Common myeloid progenitor, CD34-positive (primary cell): Measurements from ENCODE around the gene KIAA0232.
"Not testable (repeated sequence)": the region's sequence is repeated elsewhere in the genome, so short reads cannot be mapped to it uniquely, and the experiment has no call there.

Source experiments
- CTCF ChIA-PET: fragments of 350-600 bp; sonication (Branson Sonifier 250); formaldehyde crosslinking; loops from one replicate; lab custom pipeline; 2021; ENCODE audit warnings: antibody characterized with exemption; lab: Charles Lee
- POLR2A ChIA-PET: fragments of 350-600 bp; sonication (Branson Sonifier 250); formaldehyde crosslinking; loops from one replicate; lab custom pipeline; 2021; ENCODE audit warnings: antibody characterized with exemption; lab: Charles Lee
- DNase-seq, 3 donors: peaks; one replicate each; pipeline versions ENCODE4 v3.0.0 to v3.0.0-alpha.2; 2013
- H3K27ac ChIP-seq, 2 experiments: 1 replicate in 1 of 2; 2 replicates in 1 of 2; pipeline ENCODE4 v1.7.0; 2013; ENCODE audit warnings: inconsistent platforms in 2 of 2, low read length in 2 of 2, mild to moderate bottlenecking in 2 of 2, low read depth in 1 of 2, moderate library complexity in 1 of 2; ENCODE audit not compliant: severe bottlenecking in 2 of 2, insufficient read depth in 1 of 2, poor library complexity in 1 of 2
- H3K27me3 ChIP-seq, 5 experiments: replicated peaks in 2 of 5; 1 replicate in 3 of 5; 2 replicates in 2 of 5; pipeline versions ENCODE4 v1.6.1 to v1.7.0; 2013; ENCODE audit warnings: low read length in 4 of 5, mild to moderate bottlenecking in 2 of 5, moderate library complexity in 2 of 5, inconsistent platforms in 1 of 5; ENCODE audit not compliant: insufficient read depth in 5 of 5, control insufficient read depth in 4 of 5
- H3K36me3 ChIP-seq, 4 experiments: 1 replicate in 2 of 4; 2 replicates in 2 of 4; pipeline versions ENCODE4 v1.6.1 to v1.7.0; 2013; ENCODE audit warnings: low read length in 3 of 4, control low read depth in 1 of 4, mild to moderate bottlenecking in 1 of 4; ENCODE audit not compliant: control insufficient read depth in 4 of 4, insufficient read depth in 4 of 4
- H3K4me1 ChIP-seq, 4 experiments: 1 replicate in 3 of 4; 2 replicates in 1 of 4; pipeline versions ENCODE4 v1.6.1 to v1.7.1; 2013; ENCODE audit warnings: low read length in 3 of 4, mild to moderate bottlenecking in 3 of 4, control low read depth in 1 of 4, inconsistent platforms in 1 of 4, moderate library complexity in 1 of 4; ENCODE audit not compliant: control insufficient read depth in 4 of 4, insufficient read depth in 4 of 4; ENCODE audit errors: control extremely low read depth in 1 of 4
- H3K4me3 ChIP-seq, 7 experiments: 1 replicate in 4 of 7; 2 replicates in 3 of 7; pipeline versions ENCODE4 v1.5.1 to v1.7.0; 2013; ENCODE audit warnings: mild to moderate bottlenecking in 7 of 7, low read length in 6 of 7, moderate library complexity in 6 of 7, inconsistent platforms in 2 of 7, low read depth in 2 of 7, control low read depth in 1 of 7; ENCODE audit not compliant: insufficient read depth in 4 of 7, control insufficient read depth in 1 of 7; ENCODE audit errors: extremely low read depth in 1 of 7
- H3K9me3 ChIP-seq, 5 experiments: 1 replicate in 4 of 5; 2 replicates in 1 of 5; pipeline versions ENCODE4 v1.6.1 to v1.7.1; 2013; ENCODE audit warnings: low read length in 4 of 5, mild to moderate bottlenecking in 2 of 5, inconsistent platforms in 1 of 5, low read depth in 1 of 5, moderate library complexity in 1 of 5; ENCODE audit not compliant: control insufficient read depth in 4 of 5, insufficient read depth in 2 of 5; ENCODE audit errors: control extremely low read depth in 1 of 5
- WGBS: methylation state at CpG from one replicate; pipeline ENCODE4 v1.1.5; 2013; ENCODE audit not compliant: insufficient coverage; 5-methylcytosine and 5-hydroxymethylcytosine counted together

Gene KIAA0232

GRCh38 chr4:6826781-6827508 is 44.4 kb downstream of the KIAA0232 start:
- ChIA-PET POLR2A (no interaction called here), CTCF (interaction anchor here (0.7 to 1.7 kb wide), 4 partner anchors 12 to 99 kb away, joined by 3 to 8 read pairs (median 3); no protein-coding TSS in a partner anchor)
- H3K4me1 ChIP-seq, result no peaks in the 10 kb centered on the region
- H3K9me3 ChIP-seq, result peaks cover 0 to 4% (median 0%) of the 10 kb centered on the region in 5 experiments
- WGBS, result 93% methylated on average over 8 of the region's 9 CpGs
- DNase-seq, result peak in 2 of 3 donors; percentile 10 to 19
- no peaks in the 10 kb centered on the region for H3K27me3 ChIP-seq
- no peak overlapping the region for H3K27ac ChIP-seq
- peaks cover 6 to 51% (median 25%) of the 10 kb centered on the region in 4 experiments for H3K36me3 ChIP-seq
- H3K4me3 ChIP-seq, result no peak overlapping the region

GRCh38 chr4:6829086-6829485 is 46.6 kb downstream of the KIAA0232 start:
- no peaks in the 10 kb centered on the region for H3K4me1 ChIP-seq
- DNase-seq, result no peak
- CTCF ChIA-PET, result interaction anchor here (0.8 to 1.3 kb wide), 2 partner anchors 44 to 112 kb away, joined by 3 to 4 read pairs; no protein-coding TSS in a partner anchor
- H3K36me3 ChIP-seq, result peaks cover 9 to 64% (median 26%) of the 10 kb centered on the region in 4 experiments
- 100% methylated on average over 2 of the region's 5 CpGs for WGBS
- POLR2A ChIA-PET, result no interaction called here
- H3K4me3 ChIP-seq, result no peak overlapping the region
- no peaks in the 10 kb centered on the region for H3K27me3 ChIP-seq
- no peaks in the 10 kb centered on the region for H3K9me3 ChIP-seq
- no peak overlapping the region for H3K27ac ChIP-seq

GRCh38 chr4:6834867-6835266 is 52.3 kb downstream of the KIAA0232 start:
- ChIA-PET POLR2A (no interaction called here), CTCF (interaction anchor here (0.8 kb wide), 1 partner anchor 39 kb away, joined by 3 read pairs; no protein-coding TSS in a partner anchor)
- no peaks in the 10 kb centered on the region for H3K27me3 ChIP-seq
- no peak overlapping the region for H3K4me3 ChIP-seq
- no peaks in the 10 kb centered on the region for H3K9me3 ChIP-seq
- H3K4me1 ChIP-seq, result no peaks in the 10 kb centered on the region
- 86% methylated on average over 3 of the region's 3 CpGs for WGBS
- peaks cover 3 to 35% (median 5%) of the 10 kb centered on the region in 4 experiments for H3K36me3 ChIP-seq
- no peak overlapping the region for H3K27ac ChIP-seq
- DNase-seq, result no peak

GRCh38 chr4:6835616-6836015 is 53.1 kb downstream of the KIAA0232 start:
- H3K27me3 ChIP-seq, POLR2A ChIA-PET, H3K27ac ChIP-seq, DNase-seq, H3K4me1 ChIP-seq, H3K4me3 ChIP-seq, H3K9me3 ChIP-seq: not testable (repeated sequence)
- CTCF ChIA-PET, result interaction anchor here (0.8 kb wide), 1 partner anchor 38 kb away, joined by 3 read pairs; no protein-coding TSS in a partner anchor
- peaks cover 3 to 33% (median 6%) of the 10 kb centered on the region in 4 experiments for H3K36me3 ChIP-seq
- WGBS, result 100% methylated on average over 1 of the region's 4 CpGs

GRCh38 chr4:6837106-6837505 is 54.6 kb downstream of the KIAA0232 start:
- WGBS, result 97% methylated on average over 16 of the region's 34 CpGs
- H3K4me1 ChIP-seq, H3K4me3 ChIP-seq, H3K27ac ChIP-seq, POLR2A ChIA-PET, CTCF ChIA-PET, H3K9me3 ChIP-seq, DNase-seq, H3K27me3 ChIP-seq: not testable (repeated sequence)
- H3K36me3 ChIP-seq, result peaks cover 0 to 21% (median 6%) of the 10 kb centered on the region in 4 experiments

GRCh38 chr4:6839579-6839978 is 57.1 kb downstream of the KIAA0232 start:
- DNase-seq, result no peak
- 100% methylated on average over 4 of the region's 4 CpGs for whole genome bisulfite sequencing
- no peak overlapping the region for H3K27ac ChIP-seq
- ChIA-PET CTCF (interaction anchor here (2.1 kb wide), 1 partner anchor 33 kb away, joined by 4 read pairs; no protein-coding TSS in a partner anchor), POLR2A (no interaction called here)
- no peaks in the 10 kb centered on the region for H3K9me3 ChIP-seq
- peaks cover 0 to 4% (median 0%) of the 10 kb centered on the region in 4 experiments for H3K4me1 ChIP-seq
- H3K27me3 ChIP-seq, result no peaks in the 10 kb centered on the region
- peaks cover 3 to 8% (median 5%) of the 10 kb centered on the region in 4 experiments for H3K36me3 ChIP-seq
- H3K4me3 ChIP-seq, result no peak overlapping the region
